K562 (cell line): ENCODE measurements around the gene RORB. TPM values are rescaled to one million over a fixed set of nuclear protein-coding genes. Genes with fewer than 3 reads are reported as not detected.

Experiments
- DDX20 ChIP-seq: fragments of 450-650 bp; IDR thresholded peaks from 2 replicates; pipeline ENCODE4 v1.6.1; 2016; ENCODE audit warnings: missing genetic modification characterization, low read depth, mild to moderate bottlenecking, missing compliant biosample characterization, moderate library complexity
- HDAC3 ChIP-seq: fragments of 450-650 bp; IDR thresholded peaks from 2 replicates; pipeline ENCODE4 v1.6.1; 2018; ENCODE audit warnings: borderline replicate concordance, mild to moderate bottlenecking, moderate library complexity; ENCODE audit not compliant: partially characterized antibody
- KAT2B ChIP-seq: IDR thresholded peaks from one replicate; pipeline ENCODE4 v1.6.1; 2012; ENCODE audit warnings: low read depth, mild to moderate bottlenecking, control low read depth, inconsistent platforms, low read length, moderate library complexity
- POU5F1 ChIP-seq: fragments of 150-350 bp; IDR thresholded peaks from 2 replicates; pipeline ENCODE4 v1.6.1; 2014; ENCODE audit warnings: borderline replicate concordance, low read length, low read depth, mild to moderate bottlenecking; ENCODE audit not compliant: partially characterized antibody
- SIX5 ChIP-seq, 2 experiments: IDR thresholded peaks; 2 replicates each; pipeline ENCODE4 v1.6.1; 2011; ENCODE audit warnings: low read length in 2 of 2, borderline replicate concordance in 1 of 2, low read depth in 1 of 2, mild to moderate bottlenecking in 1 of 2, moderate library complexity in 1 of 2; ENCODE audit not compliant: insufficient read depth in 1 of 2
- ZKSCAN1 ChIP-seq: fragments of 150-350 bp; IDR thresholded peaks from 2 replicates; pipeline ENCODE4 v1.6.1; 2016; ENCODE audit warnings: low read depth, low read length
- polyA plus RNA-seq, 8 experiments: library from polyadenylated mRNA; depleted of rRNA in 4 of 8; stranded (reverse) in 5 of 8; unstranded in 3 of 8; fragments of >200 nt; fragmentation: Nextera tagmentation in 2 of 8; fragmentation: Illumina TruSeq in 1 of 8; extraction: Ambion mirVana in 2 of 8; extraction: Trizol in 1 of 8; gene quantifications; 2 replicates each; pipeline versions ENCODE4 v1.2.1 to v1.2.3, GENCODE V29; 2011 to 2014; ENCODE audit warnings: inconsistent platforms in 1 of 8, missing spikeins in 1 of 8
- total RNA-seq, 7 experiments: library from RNA; depleted of rRNA in 6 of 7; stranded (reverse); fragments of >200 nt in 6 of 7; fragmentation: Illumina TruSeq in 2 of 7; extraction: Trizol in 2 of 7; gene quantifications; 2 replicates each; pipeline versions ENCODE4 v1.2.1 to v1.2.3, GENCODE V29; 2011 to 2021; ENCODE audit warnings: low replicate concordance in 1 of 7
- TF ChIP-seq, protein P1 (sequence below), 2 experiments: IDR thresholded peaks; 2 replicates each; pipeline ENCODE4 v1.6.1; 2011; ENCODE audit warnings: borderline replicate concordance in 1 of 2, control low read depth in 1 of 2, low read depth in 1 of 2, low read length in 1 of 2, mild to moderate bottlenecking in 1 of 2, mixed read lengths in 1 of 2, moderate library complexity in 1 of 2; ENCODE audit not compliant: insufficient read depth in 1 of 2, insufficient read length in 1 of 2, poor library complexity in 1 of 2, severe bottlenecking in 1 of 2; ENCODE audit errors: extremely low read depth in 1 of 2
- TF ChIP-seq, protein P2 (sequence below), 3 experiments: fragments of 200-800 bp in 1 of 3; fragments of 250-450 bp in 1 of 3; fragments of 450-650 bp in 1 of 3; sonication (Bioruptor Pico) in 1 of 3; sonication (Bioruptor generic) in 1 of 3; formaldehyde crosslinking in 1 of 3; IDR thresholded peaks; 2 replicates each; pipeline versions ENCODE4 v1.6.1 to v1.8.0; 2016 to 2022; ENCODE audit warnings: mild to moderate bottlenecking in 2 of 3, missing genetic modification characterization in 2 of 3, missing compliant biosample characterization in 1 of 3, moderate library complexity in 1 of 3
- TF ChIP-seq, protein P3 (sequence below): fragments of 250-450 bp; sonication (Bioruptor Pico); IDR thresholded peaks from 2 replicates; pipeline ENCODE4 v1.5.0; 2020; ENCODE audit warnings: mild to moderate bottlenecking, borderline replicate concordance
- TF ChIP-seq, protein P4 (sequence below): fragments of 200-800 bp; sonication (Bioruptor generic); IDR thresholded peaks from 2 replicates; pipeline ENCODE4 v1.6.1; 2017; ENCODE audit warnings: missing genetic modification characterization, missing compliant biosample characterization
- TF ChIP-seq, protein P5 (sequence below): fragments of 450-650 bp; formaldehyde crosslinking; IDR thresholded peaks from 2 replicates; pipeline ENCODE4 v1.4.0; 2020; ENCODE audit warnings: mild to moderate bottlenecking, moderate library complexity

Gene RORB
- total and polyA plus RNA-seq, 9 of the 15 experiments (the other 6 are each of a cell fraction or from before 2014, with no cell fraction given) = not detected

DNA sequence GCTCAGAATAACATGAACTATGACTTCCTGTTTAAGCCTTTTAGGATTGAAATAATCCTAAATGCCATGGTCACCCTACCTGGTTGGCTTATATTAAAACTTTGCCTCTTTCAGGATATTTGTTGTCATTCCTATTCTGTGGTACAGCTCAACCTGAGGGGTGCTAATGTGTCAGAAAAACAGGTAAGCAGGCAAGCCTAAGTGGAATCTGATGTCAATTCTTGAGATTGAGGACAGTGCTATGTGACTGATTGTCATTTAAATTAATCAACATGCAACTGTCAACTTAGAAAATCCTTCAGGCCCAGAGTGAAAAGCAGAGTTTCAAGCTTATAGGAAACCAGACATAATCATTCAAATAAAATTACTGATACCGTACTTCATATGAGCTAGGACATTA, 2.6 kb upstream of the RORB start (continued):
- no peak for TF ChIP-seq DDX20 (tag)
- no peak for TF ChIP-seq SIX5 (IDR thresholded peaks at IDR 0.05; ENCODE audit: borderline replicate concordance in 1 of 2, insufficient read depth in 1 of 2, low read depth in 1 of 2, low read length in 2 of 2)
- TF ChIP-seq, protein P1, sequence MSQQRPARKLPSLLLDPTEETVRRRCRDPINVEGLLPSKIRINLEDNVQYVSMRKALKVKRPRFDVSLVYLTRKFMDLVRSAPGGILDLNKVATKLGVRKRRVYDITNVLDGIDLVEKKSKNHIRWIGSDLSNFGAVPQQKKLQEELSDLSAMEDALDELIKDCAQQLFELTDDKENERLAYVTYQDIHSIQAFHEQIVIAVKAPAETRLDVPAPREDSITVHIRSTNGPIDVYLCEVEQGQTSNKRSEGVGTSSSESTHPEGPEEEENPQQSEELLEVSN (IDR thresholded peaks at IDR 0.05; ENCODE audit: borderline replicate concordance in 1 of 2, extremely low read depth in 1 of 2, insufficient read depth in 1 of 2, insufficient read length in 1 of 2, low read depth in 1 of 2, low read length in 1 of 2, poor library complexity in 1 of 2, severe bottlenecking in 1 of 2) = no peak
- no peak for TF ChIP-seq ZKSCAN1
- TF ChIP-seq, protein P2, sequence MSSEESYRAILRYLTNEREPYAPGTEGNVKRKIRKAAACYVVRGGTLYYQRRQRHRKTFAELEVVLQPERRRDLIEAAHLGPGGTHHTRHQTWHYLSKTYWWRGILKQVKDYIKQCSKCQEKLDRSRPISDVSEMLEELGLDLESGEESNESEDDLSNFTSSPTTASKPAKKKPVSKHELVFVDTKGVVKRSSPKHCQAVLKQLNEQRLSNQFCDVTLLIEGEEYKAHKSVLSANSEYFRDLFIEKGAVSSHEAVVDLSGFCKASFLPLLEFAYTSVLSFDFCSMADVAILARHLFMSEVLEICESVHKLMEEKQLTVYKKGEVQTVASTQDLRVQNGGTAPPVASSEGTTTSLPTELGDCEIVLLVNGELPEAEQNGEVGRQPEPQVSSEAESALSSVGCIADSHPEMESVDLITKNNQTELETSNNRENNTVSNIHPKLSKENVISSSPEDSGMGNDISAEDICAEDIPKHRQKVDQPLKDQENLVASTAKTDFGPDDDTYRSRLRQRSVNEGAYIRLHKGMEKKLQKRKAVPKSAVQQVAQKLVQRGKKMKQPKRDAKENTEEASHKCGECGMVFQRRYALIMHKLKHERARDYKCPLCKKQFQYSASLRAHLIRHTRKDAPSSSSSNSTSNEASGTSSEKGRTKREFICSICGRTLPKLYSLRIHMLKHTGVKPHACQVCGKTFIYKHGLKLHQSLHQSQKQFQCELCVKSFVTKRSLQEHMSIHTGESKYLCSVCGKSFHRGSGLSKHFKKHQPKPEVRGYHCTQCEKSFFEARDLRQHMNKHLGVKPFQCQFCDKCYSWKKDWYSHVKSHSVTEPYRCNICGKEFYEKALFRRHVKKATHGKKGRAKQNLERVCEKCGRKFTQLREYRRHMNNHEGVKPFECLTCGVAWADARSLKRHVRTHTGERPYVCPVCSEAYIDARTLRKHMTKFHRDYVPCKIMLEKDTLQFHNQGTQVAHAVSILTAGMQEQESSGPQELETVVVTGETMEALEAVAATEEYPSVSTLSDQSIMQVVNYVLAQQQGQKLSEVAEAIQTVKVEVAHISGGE (CRISPR knock-in tag; IDR thresholded peaks at IDR 0.05) = no peak
- TF ChIP-seq HDAC3 = no peak
- TF ChIP-seq POU5F1 = no peak
- TF ChIP-seq, protein P3, sequence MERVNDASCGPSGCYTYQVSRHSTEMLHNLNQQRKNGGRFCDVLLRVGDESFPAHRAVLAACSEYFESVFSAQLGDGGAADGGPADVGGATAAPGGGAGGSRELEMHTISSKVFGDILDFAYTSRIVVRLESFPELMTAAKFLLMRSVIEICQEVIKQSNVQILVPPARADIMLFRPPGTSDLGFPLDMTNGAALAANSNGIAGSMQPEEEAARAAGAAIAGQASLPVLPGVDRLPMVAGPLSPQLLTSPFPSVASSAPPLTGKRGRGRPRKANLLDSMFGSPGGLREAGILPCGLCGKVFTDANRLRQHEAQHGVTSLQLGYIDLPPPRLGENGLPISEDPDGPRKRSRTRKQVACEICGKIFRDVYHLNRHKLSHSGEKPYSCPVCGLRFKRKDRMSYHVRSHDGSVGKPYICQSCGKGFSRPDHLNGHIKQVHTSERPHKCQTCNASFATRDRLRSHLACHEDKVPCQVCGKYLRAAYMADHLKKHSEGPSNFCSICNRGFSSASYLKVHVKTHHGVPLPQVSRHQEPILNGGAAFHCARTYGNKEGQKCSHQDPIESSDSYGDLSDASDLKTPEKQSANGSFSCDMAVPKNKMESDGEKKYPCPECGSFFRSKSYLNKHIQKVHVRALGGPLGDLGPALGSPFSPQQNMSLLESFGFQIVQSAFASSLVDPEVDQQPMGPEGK = no peak
- TF ChIP-seq KAT2B = no peak
- TF ChIP-seq, protein P4, sequence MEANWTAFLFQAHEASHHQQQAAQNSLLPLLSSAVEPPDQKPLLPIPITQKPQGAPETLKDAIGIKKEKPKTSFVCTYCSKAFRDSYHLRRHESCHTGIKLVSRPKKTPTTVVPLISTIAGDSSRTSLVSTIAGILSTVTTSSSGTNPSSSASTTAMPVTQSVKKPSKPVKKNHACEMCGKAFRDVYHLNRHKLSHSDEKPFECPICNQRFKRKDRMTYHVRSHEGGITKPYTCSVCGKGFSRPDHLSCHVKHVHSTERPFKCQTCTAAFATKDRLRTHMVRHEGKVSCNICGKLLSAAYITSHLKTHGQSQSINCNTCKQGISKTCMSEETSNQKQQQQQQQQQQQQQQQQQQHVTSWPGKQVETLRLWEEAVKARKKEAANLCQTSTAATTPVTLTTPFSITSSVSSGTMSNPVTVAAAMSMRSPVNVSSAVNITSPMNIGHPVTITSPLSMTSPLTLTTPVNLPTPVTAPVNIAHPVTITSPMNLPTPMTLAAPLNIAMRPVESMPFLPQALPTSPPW (CRISPR knock-in tag) = no peak
- TF ChIP-seq, protein P5, sequence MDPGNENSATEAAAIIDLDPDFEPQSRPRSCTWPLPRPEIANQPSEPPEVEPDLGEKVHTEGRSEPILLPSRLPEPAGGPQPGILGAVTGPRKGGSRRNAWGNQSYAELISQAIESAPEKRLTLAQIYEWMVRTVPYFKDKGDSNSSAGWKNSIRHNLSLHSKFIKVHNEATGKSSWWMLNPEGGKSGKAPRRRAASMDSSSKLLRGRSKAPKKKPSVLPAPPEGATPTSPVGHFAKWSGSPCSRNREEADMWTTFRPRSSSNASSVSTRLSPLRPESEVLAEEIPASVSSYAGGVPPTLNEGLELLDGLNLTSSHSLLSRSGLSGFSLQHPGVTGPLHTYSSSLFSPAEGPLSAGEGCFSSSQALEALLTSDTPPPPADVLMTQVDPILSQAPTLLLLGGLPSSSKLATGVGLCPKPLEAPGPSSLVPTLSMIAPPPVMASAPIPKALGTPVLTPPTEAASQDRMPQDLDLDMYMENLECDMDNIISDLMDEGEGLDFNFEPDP (CRISPR knock-in tag) = no peak
